Measurements from ENCODE around the gene USP25. TPM values are rescaled to one million over a fixed set of nuclear protein-coding genes. Genes with fewer than 3 reads are reported as not detected.

The USP25 gene
- total RNA-seq, 4 donors from 2014 or later, result 42.4 to 67.4 (median 49.8) TPM

DNA sequence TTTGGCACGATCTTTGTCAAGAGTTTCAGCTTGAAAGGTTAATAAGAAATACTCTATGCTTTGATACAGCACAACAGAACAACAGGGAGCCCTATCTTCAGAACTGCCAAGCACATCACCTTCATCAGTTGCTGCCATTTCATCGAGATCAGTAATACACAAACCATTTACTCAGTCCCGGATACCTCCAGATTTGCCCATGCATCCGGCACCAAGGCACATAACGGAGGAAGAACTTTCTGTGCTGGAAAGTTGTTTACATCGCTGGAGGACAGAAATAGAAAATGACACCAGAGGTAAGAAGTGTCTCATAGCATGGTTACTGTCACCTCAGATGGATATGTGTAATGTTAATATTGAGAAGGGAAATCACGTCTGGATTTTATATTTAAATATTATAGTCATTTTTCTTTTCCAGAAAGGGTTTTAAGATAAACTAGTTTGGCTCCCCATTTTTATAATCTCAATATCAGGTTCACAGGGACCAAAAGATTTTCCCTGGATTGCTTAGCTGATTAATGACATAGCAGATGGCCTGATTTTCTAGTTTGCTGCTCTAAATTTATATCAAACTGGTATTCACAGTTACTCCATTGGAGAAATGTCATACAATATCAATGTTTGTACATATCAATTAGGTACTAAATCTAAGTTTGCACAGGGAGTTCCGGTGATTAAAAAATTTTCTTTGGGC is 97.3 kb downstream of the USP25 start:
- WGBS, 2 donors, result 94 to 95% methylated on average over 8 of the region's 8 CpGs
- Histone ChIP-seq H3K4me3 (replicated peaks in 1 of 3) (no peak overlapping the region), H3K36me3 (peaks cover 3 to 6% of the 10 kb centered on the region in 2 donors), H3K27ac (no peak overlapping the region), H3K27me3 (no peaks in the 10 kb centered on the region), H3K9me3 (no peaks in the 10 kb centered on the region), H3K4me1 (no peaks in the 10 kb centered on the region)
- TF ChIP-seq, protein P1, sequence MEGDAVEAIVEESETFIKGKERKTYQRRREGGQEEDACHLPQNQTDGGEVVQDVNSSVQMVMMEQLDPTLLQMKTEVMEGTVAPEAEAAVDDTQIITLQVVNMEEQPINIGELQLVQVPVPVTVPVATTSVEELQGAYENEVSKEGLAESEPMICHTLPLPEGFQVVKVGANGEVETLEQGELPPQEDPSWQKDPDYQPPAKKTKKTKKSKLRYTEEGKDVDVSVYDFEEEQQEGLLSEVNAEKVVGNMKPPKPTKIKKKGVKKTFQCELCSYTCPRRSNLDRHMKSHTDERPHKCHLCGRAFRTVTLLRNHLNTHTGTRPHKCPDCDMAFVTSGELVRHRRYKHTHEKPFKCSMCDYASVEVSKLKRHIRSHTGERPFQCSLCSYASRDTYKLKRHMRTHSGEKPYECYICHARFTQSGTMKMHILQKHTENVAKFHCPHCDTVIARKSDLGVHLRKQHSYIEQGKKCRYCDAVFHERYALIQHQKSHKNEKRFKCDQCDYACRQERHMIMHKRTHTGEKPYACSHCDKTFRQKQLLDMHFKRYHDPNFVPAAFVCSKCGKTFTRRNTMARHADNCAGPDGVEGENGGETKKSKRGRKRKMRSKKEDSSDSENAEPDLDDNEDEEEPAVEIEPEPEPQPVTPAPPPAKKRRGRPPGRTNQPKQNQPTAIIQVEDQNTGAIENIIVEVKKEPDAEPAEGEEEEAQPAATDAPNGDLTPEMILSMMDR (IDR thresholded peaks at IDR 0.05), result no peak
- no peak for TF ChIP-seq POLR2A (IDR thresholded peaks at IDR 0.05)
- DNase-seq, result no peak
- intact Hi-C loops (cut with DNase I), result no loop called here

DNA sequence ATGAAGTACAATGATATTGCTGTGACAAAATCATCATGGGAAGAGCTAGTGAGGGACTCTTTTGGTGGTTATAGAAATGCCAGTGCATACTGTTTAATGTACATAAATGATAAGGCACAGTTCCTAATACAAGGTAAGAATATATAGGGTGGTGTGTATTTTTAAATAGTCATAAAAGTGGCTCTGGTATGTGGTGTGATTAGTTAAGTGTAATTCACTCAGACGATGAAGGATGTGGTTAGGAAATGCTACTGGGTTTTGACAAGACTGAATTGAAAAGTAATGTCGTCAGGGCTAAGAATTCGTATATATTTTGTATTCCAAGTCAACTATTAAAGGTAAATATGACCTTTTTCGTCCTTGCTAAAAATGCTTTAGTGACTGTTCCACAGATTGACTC is 101.7 kb downstream of the USP25 start:
- Histone ChIP-seq H3K27ac (no peak overlapping the region), H3K4me1 (no peaks in the 10 kb centered on the region), H3K9me3 (no peaks in the 10 kb centered on the region), H3K27me3 (no peaks in the 10 kb centered on the region), H3K4me3 (replicated peaks in 1 of 3) (no peak overlapping the region), H3K36me3 (peaks cover 3 to 6% of the 10 kb centered on the region in 2 donors)
- TF ChIP-seq, protein P1 (IDR thresholded peaks at IDR 0.05), result no peak
- no peak for TF ChIP-seq POLR2A (IDR thresholded peaks at IDR 0.05)
- no peak for DNase-seq
- intact Hi-C loops (cut with DNase I), result no loop called here
- 89 to 90% methylated on average over 4 of the region's 4 CpGs for WGBS, 2 donors

DNA sequence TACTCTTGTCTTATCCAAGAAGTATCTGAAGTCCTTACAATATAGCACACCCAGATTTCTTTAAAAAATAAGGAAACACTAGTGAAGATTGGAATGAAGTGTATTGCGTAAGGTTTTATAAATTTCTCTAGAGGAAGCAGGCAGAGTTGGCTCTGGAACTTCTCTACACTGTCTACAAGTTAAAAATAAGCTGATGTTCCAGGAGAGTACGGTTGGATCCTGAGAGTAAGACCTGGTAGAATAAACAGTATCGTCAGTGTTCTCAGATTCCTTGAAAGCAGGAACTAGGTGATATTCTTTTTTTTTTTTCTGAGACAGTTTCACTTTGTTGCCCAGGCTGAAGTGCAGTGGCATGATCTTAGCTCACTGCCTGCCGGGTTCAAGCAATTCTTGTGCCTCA is 107.9 kb downstream of the USP25 start:
- Histone ChIP-seq H3K36me3 (no peaks in the 10 kb centered on the region), H3K4me1 (peaks cover 12 to 22% of the 10 kb centered on the region in 2 donors), H3K27ac (peak overlapping the region; percentile 40 to 59 (median 45)), H3K9me3 (no peaks in the 10 kb centered on the region), H3K4me3 (replicated peaks in 1 of 3) (no peak overlapping the region), H3K27me3 (no peaks in the 10 kb centered on the region)
- WGBS, 2 donors, result 24 to 34% methylated on average over 4 of the region's 4 CpGs
- intact Hi-C loops (cut with DNase I), result no loop called here
- DNase-seq, result peak; percentile 19 to 44
- no peak for TF ChIP-seq POLR2A (IDR thresholded peaks at IDR 0.05)
- TF ChIP-seq, protein P1 (IDR thresholded peaks at IDR 0.05), result no peak

DNA sequence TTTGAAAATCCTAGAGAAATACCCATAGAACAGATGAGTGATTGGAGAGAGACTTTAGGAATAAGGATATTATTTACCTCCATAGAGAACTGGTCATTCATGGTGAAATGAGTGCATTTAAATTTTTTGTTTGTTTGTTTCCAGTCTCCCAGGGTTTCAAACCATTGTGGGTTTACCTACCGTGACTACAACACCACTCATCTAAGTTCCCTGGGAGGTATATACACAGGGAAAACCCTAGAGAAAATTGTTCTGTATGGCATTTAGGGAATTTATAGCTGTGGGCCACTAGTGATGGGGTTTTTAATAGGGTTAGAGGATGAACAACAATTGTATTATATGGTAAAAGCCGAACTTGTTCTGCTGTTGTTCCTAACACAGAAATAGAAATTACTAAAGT is 109.2 kb downstream of the USP25 start:
- H3K27me3 ChIP-seq, result no peaks in the 10 kb centered on the region
- no peaks in the 10 kb centered on the region for H3K9me3 ChIP-seq
- intact Hi-C loops (cut with DNase I), result no loop called here
- no peak overlapping the region for H3K27ac ChIP-seq
- H3K4me3 ChIP-seq (replicated peaks in 1 of 3), result no peak overlapping the region
- H3K4me1 ChIP-seq, result peaks cover 12 to 22% of the 10 kb centered on the region in 2 donors
- no peak for DNase-seq
- TF ChIP-seq, protein P1 (IDR thresholded peaks at IDR 0.05), result no peak
- no peak for TF ChIP-seq POLR2A (IDR thresholded peaks at IDR 0.05)
- WGBS, 2 donors, result 91 to 94% methylated on average over 2 of the region's 2 CpGs
- H3K36me3 ChIP-seq, result no peaks in the 10 kb centered on the region

DNA sequence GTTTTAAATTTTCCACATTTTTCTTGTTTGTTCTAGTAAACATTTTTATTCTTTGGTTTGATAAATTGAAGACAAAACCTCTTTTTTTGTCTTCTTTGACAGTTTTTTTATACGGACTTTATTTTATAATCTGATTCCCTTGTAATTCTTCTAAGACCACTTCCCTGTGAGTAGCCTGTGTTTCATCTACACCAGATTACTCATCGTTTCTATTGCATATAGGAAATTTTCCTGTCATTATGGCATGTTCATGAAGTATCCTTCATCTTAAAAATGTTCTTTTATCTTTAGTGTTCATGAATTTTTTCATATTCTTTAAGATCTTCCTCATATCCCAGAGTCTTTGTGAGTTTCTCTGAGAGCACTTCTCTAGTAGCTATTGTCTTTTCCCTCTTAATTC is 109.8 kb downstream of the USP25 start:
- intact Hi-C loops (cut with DNase I), result no loop called here
- no peaks in the 10 kb centered on the region for H3K27me3 ChIP-seq
- H3K4me3 ChIP-seq (replicated peaks in 1 of 3), result no peak overlapping the region
- DNase-seq, result no peak
- H3K4me1 ChIP-seq, result peaks cover 12 to 22% of the 10 kb centered on the region in 2 donors
- WGBS, 2 donors, result 97 to 98% methylated on average over 2 of the region's 2 CpGs
- no peaks in the 10 kb centered on the region for H3K9me3 ChIP-seq
- no peak overlapping the region for H3K27ac ChIP-seq
- TF ChIP-seq POLR2A (IDR thresholded peaks at IDR 0.05), result no peak
- TF ChIP-seq, protein P1 (IDR thresholded peaks at IDR 0.05), result no peak
- H3K36me3 ChIP-seq, result no peaks in the 10 kb centered on the region
